Measurements from ENCODE around the gene ZBTB16.

ZBTB16 gene

GRCh38 chr11:114059278-114059983, at the start of gene ZBTB16:
Gene ZBTB16, plus strand, starts transcription at chr11:114059711. Its CDS starts 3,590 bp downstream, at chr11:114063301.
- in situ Hi-C loops (cut with MboI; ENCODE audit: low pct_unique_long_range_greater_than_20kb, low sequenced_read_pairs, unreplicated experiment) = no loop called here
- DNase-seq (ENCODE audit: low spot score) = peak; percentile 42
- TF ChIP-seq CTCF (IDR thresholded peaks at IDR 0.05; ENCODE audit: extremely low read depth, insufficient read depth, missing control alignments) = no peak

GRCh38 chr11:114010931-114011330, 48.6 kb upstream of the ZBTB16 start:
- no peak for TF ChIP-seq CTCF (IDR thresholded peaks at IDR 0.05; ENCODE audit: extremely low read depth, insufficient read depth, missing control alignments)
- in situ Hi-C loops (cut with MboI; ENCODE audit: low pct_unique_long_range_greater_than_20kb, low sequenced_read_pairs, unreplicated experiment) = no loop called here
- no peak for DNase-seq (ENCODE audit: low spot score)

GRCh38 chr11:114011443-114011842, 48.1 kb upstream of the ZBTB16 start:
- DNase-seq (ENCODE audit: low spot score) = no peak
- in situ Hi-C loops (cut with MboI; ENCODE audit: low pct_unique_long_range_greater_than_20kb, low sequenced_read_pairs, unreplicated experiment) = no loop called here
- no peak for TF ChIP-seq CTCF (IDR thresholded peaks at IDR 0.05; ENCODE audit: extremely low read depth, insufficient read depth, missing control alignments)

GRCh38 chr11:114015117-114015516, 44.4 kb upstream of the ZBTB16 start:
- in situ Hi-C loops (cut with MboI; ENCODE audit: low pct_unique_long_range_greater_than_20kb, low sequenced_read_pairs, unreplicated experiment) = no loop called here
- TF ChIP-seq CTCF (IDR thresholded peaks at IDR 0.05; ENCODE audit: extremely low read depth, insufficient read depth, missing control alignments) = no peak
- DNase-seq (ENCODE audit: low spot score) = no peak

GRCh38 chr11:114016986-114017385, 42.5 kb upstream of the ZBTB16 start:
- in situ Hi-C loops (cut with MboI; ENCODE audit: low pct_unique_long_range_greater_than_20kb, low sequenced_read_pairs, unreplicated experiment) = no loop called here
- no peak for DNase-seq (ENCODE audit: low spot score)
- TF ChIP-seq CTCF (IDR thresholded peaks at IDR 0.05; ENCODE audit: extremely low read depth, insufficient read depth, missing control alignments) = no peak

- DNase-seq (ENCODE audit: low spot score) = no peak
- no peak for TF ChIP-seq CTCF (IDR thresholded peaks at IDR 0.05; ENCODE audit: extremely low read depth, insufficient read depth, missing control alignments)
- in situ Hi-C loops (cut with MboI; ENCODE audit: low pct_unique_long_range_greater_than_20kb, low sequenced_read_pairs, unreplicated experiment) = no loop called here
Observed at GRCh38 chr11:114017723-114018122, 41.8 kb upstream of the ZBTB16 start.
